GM19395 (cell line): ENCODE measurements around the gene CLEC16A.

Experiments
- ATAC-seq: cut with Tn5 transposase; IDR thresholded peaks from one replicate; pipeline ENCODE4 v1.9.1; 2021; ENCODE audit warnings: mild to moderate bottlenecking, moderate library complexity; ENCODE audit not compliant: unreplicated experiment

Gene CLEC16A

DNA sequence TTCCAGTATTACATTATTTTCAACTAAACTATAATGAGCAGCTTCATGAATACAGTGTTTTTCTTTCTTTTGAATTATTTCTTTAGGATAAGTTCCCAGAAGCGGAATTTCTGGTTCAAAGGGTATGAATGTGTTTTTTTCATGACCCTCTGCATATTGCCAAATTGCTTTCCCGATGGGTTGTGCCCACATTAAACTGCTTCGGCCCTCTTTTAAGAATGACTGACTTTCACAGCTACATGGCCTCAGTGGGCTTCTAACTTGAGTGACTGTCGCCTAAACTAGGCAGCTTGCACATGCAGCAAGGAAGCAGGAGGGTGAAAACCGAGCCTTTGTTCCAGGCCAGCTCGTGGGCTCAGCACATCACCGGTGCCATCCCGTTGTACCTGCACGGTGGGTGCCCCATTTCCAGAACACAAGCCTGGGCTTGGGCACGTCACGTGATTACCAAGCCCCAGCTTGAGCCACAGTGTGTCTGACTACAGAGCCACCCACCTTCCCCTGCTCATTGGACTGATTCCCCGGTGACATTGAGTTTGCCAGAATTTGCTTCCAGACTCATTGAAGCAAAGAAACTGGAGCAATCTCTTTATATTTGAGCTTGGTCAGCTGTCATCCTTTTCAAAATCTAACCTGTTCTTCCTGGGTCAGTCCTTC, 112.8 kb downstream of the CLEC16A start:
- ATAC-seq: no peak

DNA sequence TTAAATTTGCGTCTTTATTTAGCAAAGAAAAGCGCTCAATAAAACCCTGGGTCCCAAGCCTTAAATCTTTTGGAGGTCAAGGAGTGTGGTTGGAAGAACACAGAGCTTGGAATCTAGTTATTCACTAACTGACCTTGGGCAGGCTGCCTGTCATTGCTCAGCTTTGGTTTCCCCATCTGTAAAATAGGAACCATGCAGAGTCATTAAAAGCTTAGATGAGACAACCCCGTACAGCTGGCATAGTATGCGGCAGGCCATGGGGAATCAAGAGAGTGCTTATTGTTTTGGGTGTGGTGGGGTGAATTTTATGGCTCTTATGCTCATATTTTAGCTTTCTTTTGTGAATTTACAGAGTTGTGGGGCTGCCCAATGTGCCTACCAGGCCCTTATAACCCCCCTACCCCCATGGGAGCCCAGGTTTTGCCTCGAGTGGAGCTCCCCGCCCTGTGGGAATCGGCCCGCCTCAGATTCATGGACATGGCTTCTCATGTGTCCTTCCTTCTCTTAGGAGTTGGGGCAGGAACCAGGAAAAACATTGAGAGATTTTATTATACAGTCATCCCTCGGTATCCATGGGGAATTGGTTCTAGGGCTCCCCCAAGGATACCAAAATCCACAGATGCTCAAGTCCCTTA, 113.5 kb downstream of the CLEC16A start:
- no peak for ATAC-seq

DNA sequence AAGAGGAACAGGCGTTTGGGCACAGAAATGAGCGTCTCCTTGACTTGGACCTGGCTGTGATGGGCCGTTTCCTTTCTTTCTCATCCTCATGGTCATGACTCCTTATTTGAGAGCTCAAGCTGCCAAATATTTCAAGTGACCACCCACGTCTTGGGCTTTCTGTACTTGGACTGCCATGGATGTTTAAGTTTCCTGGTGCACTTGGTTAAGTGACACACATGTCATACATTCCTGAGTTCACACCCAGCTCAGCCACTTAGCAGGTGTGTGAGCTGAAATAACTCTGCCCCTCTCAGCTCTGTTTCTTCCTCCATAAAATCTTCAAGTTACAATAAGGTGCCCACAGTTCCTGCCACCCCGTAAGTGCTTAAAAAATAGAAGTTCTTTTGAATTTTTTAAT, 114.5 kb downstream of the CLEC16A start:
- ATAC-seq: no peak

DNA sequence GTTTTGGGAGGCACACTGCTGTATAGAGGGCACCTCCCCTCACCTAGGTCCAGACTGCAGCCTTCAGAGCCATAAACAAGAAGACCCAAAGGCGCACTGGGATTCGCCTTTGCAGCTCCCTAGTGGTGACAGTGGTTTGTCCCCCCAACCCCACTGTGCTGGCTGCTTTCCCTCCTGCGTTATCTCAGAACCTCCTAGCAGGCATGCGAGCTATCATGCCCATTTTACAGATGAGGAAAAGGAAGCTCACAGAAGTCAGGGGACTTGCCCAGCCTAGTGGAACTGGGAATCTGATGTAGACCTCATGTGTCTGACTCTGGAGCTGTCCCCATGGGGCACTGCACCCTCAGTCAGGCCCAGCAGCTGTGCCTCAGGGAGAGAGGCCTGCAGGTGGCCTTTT, 115.2 kb downstream of the CLEC16A start:
- no peak for ATAC-seq

DNA sequence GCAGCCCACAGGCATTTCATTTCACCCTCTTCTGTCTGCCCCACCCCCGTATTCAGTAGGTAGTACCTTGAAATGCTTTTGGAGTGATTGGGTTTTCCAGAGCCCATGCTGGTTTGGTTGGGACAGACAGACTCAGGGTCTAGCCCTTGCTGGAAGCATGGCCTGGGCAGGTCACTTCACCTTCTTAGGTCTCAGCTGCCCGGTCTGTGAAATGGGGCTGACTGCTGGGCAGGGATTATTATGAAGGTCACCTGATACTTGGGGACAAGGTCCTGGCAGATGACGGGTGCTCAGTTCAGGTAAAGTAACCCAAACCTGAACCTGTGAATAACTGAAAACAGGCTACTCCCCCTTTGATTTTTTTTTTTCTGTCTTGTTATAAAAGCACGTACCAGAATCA, 116.0 kb downstream of the CLEC16A start:
- ATAC-seq: no peak

DNA sequence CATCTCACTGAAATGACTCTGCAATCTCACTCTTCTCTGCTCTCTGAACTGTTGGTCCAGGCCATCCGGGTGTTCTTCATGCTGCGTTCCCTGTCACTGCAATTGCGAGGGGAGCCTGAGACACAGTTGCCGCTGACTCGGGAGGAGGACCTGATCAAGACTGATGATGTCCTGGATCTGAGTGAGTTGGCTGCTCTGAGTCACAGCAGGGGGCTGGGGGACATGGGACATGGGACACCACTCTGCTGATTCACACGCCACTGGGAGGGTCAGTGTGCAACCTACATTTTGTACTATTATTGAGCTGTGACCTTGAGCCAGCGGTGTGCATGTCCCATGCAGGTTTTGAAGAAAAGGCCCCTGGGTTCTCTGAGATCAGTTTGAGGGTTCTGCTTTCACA, 116.5 kb downstream of the CLEC16A start:
- no peak for ATAC-seq

DNA sequence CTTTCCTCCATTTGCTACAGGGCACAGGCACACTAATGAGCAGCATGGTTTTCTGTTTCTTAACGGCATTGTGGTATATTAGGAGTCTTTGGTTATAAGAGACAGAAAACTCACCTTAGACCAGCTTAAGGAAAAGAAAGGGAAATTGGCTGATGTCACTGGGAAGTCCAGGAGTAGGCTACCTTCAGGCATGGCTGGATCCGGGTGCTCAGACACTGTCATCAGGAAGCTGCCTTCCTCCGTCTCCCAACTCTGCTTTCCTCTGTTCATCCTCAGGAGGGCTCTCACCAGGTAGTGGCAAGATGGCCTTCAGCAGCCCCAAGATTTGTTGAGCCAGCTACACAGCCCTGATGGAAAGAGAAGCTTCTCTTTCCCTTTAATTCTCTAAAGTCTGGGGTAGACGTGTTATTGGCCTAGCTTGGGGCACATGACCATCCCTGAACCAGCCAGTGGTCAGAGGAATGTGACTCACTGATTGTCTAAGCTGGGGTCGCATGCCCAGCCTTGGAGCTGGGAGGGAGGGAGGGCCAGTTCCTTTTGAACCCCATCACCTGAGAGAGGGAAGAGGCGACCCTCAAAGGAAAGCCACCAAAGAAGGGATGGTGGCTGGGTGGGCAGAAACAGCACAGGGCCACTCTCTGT, 117.4 kb downstream of the CLEC16A start:
- no peak for ATAC-seq

DNA sequence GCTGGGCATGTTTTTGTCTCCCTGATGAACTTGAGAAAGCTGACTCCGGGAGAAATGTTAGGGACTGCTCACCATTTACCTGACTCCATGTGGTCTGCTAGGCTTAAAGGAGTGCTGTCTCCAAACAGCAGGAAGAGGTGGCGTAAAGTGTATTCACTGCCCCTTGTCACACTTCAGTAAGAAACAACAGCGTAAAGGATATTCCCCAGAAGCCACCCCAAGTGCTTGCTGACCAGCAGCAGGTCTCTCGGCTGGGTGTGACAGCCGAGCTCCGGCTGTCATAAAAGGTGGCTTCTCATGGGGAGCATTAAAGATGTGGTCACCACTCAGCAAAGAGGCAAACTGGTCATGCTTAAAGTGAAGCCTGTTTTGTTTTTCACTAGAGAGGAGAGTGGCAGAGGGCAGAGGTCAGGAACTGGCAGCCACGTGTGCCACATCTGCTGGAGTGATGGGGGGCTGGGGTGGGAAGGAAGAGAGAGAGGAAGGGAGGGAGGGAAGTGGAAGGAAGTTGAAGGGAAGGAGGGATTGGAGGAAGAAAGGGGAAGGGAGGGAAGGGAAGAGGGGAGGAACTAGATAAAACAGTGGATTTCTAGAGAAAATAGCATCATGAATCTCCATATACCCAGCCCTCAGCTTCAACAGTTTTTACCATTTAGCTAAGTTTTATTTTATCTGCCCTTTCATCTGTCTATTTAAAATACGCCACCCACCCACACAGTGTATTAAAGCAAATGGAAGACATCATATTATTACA, 119.3 kb downstream of the CLEC16A start:
- ATAC-seq: no peak

DNA sequence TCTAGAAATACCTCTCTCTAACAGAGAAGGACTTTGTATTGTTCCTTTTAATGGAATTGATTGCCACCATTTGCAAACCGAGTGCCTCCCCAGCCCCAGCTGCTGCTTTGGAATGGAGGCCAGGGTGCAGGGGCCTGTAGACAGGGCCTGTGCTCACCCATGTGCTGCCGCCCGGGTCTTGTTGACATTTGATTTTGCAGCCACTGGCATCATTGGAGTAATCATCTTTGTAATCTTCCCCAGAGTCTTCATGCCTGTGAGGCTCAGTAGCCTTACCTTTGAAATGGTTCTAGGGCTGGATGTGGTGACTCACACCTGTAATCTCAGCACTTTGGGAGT, 119.8 kb downstream of the CLEC16A start:
- ATAC-seq: no peak

DNA sequence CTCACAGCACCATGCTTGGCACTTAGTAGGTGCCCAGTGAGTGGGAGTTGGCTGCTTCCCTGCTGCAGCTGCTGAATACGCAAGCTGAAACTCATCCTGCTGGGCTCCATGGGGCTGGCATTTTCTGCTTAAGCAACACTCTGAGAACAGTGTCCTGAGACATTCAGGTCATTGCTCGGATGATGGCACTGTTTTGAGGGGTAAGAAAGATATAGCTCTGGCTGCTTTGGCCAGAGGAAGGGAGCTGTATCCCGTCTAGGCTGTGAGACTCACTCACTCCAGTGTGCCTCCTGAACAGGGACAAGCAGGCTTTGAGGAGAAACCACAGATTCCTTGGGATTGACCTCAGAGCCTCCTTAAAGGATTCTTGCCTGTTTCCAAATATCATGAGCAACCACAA, 120.5 kb downstream of the CLEC16A start:
- no peak for ATAC-seq

DNA sequence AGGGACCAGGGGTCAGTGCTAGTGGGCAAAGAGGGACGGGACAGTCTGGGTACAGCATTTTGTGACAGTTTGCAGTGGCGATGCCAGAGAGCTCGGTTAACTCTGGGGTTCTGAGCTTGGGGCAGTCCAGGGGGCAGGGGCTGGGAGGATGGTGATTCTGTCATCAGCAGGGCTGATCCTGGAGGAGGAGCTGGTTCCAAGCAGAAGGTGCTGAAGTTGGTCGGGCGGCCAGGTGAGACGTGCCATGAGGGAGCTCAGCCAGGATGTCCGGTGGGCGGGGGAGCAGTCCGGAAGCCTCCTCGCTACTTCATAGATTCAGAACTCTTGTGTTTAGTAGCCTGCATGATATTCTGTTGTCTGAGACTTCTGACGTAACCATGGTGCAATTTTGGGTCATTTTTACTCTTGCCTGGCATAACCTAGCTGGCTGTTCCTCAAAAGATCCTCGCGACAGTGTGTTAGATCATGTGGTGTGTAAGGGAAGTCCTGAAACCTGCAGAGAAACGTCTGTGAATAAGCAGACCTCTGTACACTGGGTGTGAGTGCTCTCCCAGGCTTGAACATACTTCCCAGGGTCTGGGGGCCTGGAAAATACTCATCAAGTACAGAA, 122.0 kb downstream of the CLEC16A start:
- ATAC-seq: no peak

DNA sequence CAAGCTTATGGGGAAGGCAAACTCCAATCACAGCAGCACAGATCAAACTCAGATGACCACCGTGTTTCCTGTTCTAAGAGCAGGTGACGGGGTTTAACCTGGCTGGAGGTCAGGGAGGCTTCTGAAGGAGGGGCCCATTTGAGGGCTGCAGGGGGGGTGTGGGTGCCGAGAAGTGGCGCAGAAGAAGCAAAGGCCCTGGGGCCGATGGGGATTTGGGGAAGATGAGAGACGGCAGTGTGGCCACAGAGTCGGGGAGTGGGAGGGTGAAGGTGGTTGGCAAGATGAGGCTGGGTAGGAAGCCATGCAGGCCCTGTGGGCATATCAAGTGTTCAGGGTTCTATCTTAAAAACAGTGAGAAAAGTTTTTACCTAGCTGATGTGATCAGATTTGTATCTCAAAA, 122.9 kb downstream of the CLEC16A start:
- no peak for ATAC-seq

DNA sequence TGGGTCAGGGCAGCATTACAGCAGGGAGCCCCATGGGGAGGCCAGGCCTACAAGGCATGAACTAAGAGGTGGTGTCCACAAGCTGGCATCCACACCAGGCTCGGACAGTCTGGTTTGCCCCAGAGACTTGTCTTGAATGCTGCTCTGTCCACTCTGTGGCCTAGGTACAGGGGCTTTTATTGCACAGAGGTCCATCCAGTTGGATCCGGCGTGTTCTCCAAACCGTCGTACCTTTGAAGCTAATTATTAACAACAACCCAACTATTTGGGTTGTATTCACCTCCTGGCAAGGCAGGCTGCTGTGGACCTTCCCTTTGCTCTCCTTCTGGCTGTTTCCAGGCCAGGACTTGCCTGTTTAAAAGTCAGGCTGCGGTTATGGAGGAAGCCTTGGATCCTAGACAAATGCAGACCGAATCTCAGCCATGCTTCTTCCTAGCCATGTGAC, 123.4 kb downstream of the CLEC16A start:
- ATAC-seq: no peak

DNA sequence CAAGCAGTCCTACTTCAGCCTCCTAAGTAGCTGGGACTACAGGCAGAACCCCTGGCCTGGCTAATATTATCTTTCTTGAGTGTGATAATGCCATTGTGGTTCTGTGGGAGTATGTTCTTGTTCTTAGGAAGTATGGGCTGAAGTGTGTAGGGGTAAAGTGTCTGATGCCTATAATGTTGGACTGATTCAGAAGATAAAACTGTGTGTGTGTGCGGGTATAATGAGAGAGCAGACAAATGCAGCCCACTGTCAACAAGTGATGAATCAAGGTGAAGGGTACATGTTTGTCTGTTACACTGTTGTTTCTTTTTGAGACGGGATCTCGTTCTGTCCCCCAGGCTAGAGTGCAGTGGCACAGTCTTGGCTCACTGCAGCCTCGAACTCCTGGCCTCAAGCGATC, 127.5 kb downstream of the CLEC16A start:
- ATAC-seq: no peak

DNA sequence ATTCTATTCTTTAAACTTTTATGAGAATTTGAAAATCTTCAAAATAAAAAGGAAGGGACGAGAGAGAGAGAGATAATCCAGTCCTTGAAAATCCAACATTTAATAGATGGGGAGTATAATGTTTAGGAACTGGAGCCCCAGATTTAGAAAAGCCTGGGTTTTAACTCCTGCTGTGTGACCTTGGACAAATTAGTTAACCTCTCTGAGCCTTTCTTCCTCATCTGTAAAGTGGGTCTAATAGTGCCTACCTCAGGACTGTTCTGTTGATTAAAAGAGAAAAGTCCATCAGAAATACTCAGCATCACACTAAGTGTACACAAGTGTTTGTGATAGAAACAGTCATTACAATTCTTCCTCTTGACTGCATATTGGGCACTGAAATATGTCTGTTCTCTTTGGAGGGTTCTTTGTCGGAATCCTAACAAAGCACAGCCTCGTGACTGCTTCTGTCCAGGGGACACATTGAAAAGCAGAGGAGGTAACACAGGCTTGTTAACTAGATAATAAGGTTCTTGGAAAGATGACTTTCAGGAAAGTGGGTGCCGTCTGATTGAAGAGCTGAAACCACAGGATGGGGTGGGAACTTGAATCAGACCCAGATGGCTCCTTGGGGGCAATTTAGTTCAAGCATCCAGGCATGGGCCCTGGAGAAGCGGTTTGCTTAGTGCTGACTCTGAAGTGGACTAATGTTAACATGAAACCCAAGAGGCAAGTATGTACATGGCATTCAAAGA, 128.2 kb downstream of the CLEC16A start:
- ATAC-seq: no peak

DNA sequence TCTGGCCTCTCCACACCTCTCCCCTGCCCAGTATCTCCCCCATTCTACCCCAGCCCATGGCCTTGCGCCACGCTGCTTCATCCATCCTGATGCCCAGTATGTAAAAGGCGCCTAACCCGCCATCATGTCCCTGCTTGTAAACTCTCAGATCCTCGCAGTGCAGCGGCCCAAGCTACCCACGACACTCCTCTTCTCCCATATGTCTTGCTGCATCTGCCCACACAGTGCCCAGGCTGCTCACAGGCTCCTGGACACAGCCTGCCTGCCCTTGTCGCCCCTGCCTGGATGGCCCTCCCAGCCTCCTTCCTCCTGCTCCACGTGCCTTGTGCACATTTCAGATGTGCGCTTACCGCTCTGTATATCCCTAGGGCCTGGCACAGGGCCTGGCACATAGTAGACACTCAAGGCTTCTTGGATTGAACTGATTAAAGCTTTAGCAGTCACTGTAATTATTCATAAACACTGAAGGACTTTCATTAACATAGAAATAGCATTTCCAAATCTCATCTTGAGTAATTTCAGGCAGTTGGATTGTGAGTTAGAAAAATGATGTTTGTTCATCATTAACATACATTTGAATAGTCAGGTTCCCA, 129.1 kb downstream of the CLEC16A start:
- no peak for ATAC-seq

DNA sequence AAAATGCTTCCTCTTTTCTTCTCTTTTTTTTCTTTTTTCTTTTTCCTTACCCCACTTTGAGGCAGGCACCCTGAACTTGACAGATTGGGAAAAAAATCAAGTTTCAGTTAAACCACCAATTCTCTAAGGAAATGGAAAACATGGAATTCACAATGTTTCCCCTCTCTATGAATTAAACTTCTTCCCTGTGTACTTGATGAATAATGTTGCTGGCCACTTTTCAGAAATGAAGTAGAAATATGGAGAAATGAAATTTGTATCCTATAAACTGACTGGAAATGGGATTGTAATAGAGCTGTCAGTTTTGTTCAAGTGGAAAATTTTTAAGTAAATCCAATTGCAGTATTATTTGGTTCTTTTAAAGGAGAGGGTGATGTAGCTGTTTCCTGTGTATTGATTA, 129.8 kb downstream of the CLEC16A start:
- no peak for ATAC-seq

DNA sequence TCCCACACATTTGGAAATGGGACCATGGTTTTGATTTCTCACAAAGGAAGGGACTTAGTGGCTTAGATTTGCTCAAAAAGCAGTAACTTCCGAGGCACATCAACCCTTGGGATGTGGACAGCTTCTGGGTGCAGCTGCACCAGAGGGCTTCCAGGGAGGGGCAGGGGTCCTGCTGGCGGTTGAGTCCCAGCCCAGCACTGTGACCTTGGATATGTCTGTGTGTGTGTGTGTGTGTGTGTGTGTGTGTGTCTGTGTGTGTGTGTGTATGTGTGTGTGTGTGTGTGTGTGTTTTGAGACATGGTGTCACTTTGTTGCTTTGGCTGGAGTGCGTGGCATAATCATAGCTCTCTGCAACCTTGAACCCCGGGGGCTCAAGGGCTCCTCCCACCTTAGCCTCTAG, 130.8 kb downstream of the CLEC16A start:
- ATAC-seq: no peak

DNA sequence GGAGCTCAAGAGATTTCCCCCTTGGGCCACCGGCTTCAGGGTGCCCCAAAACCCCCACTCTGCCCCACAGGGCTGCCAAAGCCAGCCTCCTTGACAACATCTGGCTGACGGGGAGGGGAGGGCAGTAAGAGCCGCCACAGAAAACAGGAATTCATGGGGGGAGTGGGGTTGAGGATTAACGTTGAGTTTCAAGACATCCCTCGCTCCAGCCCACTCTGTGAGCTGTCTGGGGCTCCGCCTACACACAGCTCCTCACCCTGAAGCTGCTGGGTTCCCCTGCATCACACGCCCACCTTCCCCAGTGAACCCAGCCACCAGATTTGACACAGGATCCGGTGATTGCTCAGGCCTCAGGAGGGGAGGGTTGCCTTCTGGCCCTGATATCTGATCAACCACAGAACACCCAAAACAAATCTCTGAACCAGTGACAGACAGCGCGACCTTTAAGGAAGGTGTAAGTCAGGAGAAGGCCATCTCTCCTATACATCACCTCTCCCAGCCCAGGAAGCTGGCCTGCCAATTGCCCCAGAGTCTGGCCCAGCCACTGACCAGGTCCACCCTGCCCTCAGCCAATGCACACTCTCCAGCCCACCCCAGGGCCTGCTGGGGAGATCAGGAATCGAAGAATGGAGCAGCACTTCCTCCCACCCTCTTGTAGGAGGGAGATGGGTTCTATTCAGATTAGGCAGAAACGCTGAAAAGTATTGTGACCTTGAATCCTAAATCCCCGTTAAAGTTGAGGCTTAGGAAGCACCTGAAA, 132.1 kb downstream of the CLEC16A start:
- ATAC-seq: peak; percentile 69
